ENCODE results near the gene ATP5F1E.

Gene ATP5F1E

DNA sequence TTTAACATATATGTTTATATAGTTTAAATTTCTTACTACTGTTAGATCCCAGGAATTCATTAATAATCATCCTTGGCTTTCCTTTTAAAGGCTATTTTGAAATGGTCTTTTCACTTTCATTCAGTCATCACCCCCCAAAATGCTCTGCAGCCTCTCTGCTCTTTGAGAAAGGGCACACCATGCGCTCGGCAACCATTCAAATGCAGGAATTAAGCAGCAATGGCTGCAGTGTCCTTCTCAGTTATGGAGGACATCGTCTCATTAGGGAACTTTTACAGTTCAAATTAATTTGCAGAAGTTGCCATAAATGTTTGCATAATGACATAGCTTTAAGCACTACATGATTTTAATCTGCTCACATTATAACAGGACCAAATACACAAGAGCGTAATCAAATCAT lies 6.6 kb downstream of the ATP5F1E start:
- TF ChIP-seq SP7 (tag by site-specific recombination; IDR thresholded peaks at IDR 0.05): 0 out of 2 replicates have a peak, but pooled peaks have one; percentile 35
- TF ChIP-seq ZNF223 (tag by site-specific recombination; IDR thresholded peaks at IDR 0.05): no peak
- no peak for TF ChIP-seq ZXDB (tag by site-specific recombination; IDR thresholded peaks at IDR 0.05)
- Histone ChIP-seq H3K4me3 (ENCODE audit: low read depth, low read length) (no peak overlapping the region), H3K27ac (ENCODE audit: extremely low read depth, low read depth, low read length) (no peak overlapping the region), H3K4me1 (ENCODE audit: control insufficient read depth, insufficient read depth, low read length) (0 out of 2 replicates have a peak, but pooled peaks cover 2% of the 10 kb centered on the region), H3K9me3 (ENCODE audit: control insufficient read depth, insufficient read depth, low read depth, low read length) (no peaks in the 10 kb centered on the region), H3K36me3 (ENCODE audit: control insufficient read depth in 2 of 2, insufficient read depth in 1 of 2, low read length in 2 of 2) (peaks cover 7 to 79% of the 10 kb centered on the region in 2 experiments)
- POLR2A ChIA-PET: no interaction called here
- CTCF ChIA-PET: interaction anchor here (0.6 kb wide), 1 partner anchor 62 kb away, joined by 3 read pairs; no protein-coding TSS in a partner anchor

DNA sequence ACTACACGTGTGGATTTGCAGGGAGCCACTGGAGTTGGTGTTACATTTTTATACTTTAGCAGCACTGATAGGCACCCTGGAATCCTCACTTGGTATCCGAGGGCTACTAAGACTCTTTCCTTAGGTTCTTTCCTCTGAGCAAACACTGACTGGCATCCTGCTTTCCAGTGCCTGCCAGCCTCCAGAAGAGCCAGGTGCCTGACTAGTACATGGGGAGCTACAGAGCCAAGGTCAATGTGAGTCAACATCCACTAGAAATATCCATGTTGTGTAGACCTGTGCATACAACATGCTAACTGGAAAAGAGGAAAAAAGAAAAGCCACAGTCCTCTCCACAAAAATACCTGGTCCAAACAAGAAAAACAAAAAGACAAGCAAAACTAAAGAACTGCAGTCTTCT lies 7.0 kb downstream of the ATP5F1E start:
- Histone ChIP-seq H3K4me3 (ENCODE audit: low read depth, low read length) (no peak overlapping the region), H3K27ac (ENCODE audit: extremely low read depth, low read depth, low read length) (no peak overlapping the region), H3K36me3 (ENCODE audit: control insufficient read depth in 2 of 2, insufficient read depth in 1 of 2, low read length in 2 of 2) (peaks cover 7 to 75% of the 10 kb centered on the region in 2 experiments), H3K4me1 (ENCODE audit: control insufficient read depth, insufficient read depth, low read length) (0 out of 2 replicates have a peak, but pooled peaks cover 2% of the 10 kb centered on the region), H3K9me3 (ENCODE audit: control insufficient read depth, insufficient read depth, low read depth, low read length) (no peaks in the 10 kb centered on the region)
- ChIA-PET POLR2A (no interaction called here), CTCF (interaction anchor here (0.6 kb wide), 1 partner anchor 62 kb away, joined by 3 read pairs; no protein-coding TSS in a partner anchor)
- no peak for TF ChIP-seq ZNF366 (tag by site-specific recombination; conservative IDR thresholded peaks at IDR 0.05)
- TF ChIP-seq ZNF677 (tag by site-specific recombination; IDR thresholded peaks at IDR 0.05): no peak
- TF ChIP-seq ZNF211 (tag by site-specific recombination; IDR thresholded peaks at IDR 0.05; ENCODE audit: low read depth): no peak
- TF ChIP-seq, protein P1, sequence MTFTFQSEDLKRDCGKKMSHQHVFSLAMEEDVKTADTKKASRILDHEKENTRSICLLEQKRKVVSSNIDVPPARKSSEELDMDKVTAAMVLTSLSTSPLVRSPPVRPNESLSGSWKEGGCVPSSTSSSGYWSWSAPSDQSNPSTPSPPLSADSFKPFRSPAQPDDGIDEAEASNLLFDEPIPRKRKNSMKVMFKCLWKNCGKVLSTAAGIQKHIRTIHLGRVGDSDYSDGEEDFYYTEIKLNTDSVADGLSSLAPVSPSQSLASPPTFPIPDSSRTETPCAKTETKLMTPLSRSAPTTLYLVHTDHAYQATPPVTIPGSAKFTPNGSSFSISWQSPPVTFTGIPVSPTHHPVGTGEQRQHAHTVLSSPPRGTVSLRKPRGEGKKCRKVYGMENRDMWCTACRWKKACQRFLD (tag by site-specific recombination; IDR thresholded peaks at IDR 0.05): no peak
- no peak for TF ChIP-seq HOXA7 (CRISPR knock-in tag; IDR thresholded peaks at IDR 0.05; ENCODE audit: borderline replicate concordance)

DNA sequence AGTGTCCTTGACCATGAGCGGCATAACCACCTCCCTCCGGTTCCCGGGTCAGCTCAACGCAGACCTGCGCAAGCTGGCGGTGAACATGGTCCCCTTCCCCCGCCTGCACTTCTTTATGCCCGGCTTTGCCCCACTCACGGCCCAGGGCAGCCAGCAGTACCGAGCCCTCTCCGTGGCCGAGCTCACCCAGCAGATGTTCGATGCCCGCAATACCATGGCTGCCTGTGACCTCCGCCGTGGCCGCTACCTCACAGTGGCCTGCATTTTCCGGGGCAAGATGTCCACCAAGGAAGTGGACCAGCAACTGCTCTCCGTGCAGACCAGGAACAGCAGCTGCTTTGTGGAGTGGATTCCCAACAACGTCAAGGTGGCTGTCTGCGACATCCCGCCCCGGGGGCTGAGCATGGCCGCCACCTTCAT lies 8.0 kb downstream of the ATP5F1E start:
- Histone ChIP-seq H3K36me3 (ENCODE audit: control insufficient read depth in 2 of 2, insufficient read depth in 1 of 2, low read length in 2 of 2) (peaks cover 7 to 66% of the 10 kb centered on the region in 2 experiments), H3K9me3 (ENCODE audit: control insufficient read depth, insufficient read depth, low read depth, low read length) (no peaks in the 10 kb centered on the region), H3K4me3 (ENCODE audit: low read depth, low read length) (no peak overlapping the region), H3K4me1 (ENCODE audit: control insufficient read depth, insufficient read depth, low read length) (no peaks in the 10 kb centered on the region), H3K27ac (ENCODE audit: extremely low read depth, low read depth, low read length) (no peak overlapping the region)
- POLR2A ChIA-PET: interaction anchor here (2.0 kb wide), 1 partner anchor 8 kb away, joined by 10 read pairs; the partner anchor contains the start of gene ATP5F1E
- CTCF ChIA-PET: interaction anchor here (0.8 kb wide), 1 partner anchor 98 kb away, joined by 3 read pairs; no protein-coding TSS in a partner anchor
- TF ChIP-seq ZNF610 (tag by site-specific recombination; IDR thresholded peaks at IDR 0.05; ENCODE audit: borderline replicate concordance): no peak
- no peak for TF ChIP-seq ZNF146 (tag by site-specific recombination; IDR thresholded peaks at IDR 0.05)
- TF ChIP-seq OSR2 (tag by site-specific recombination; IDR thresholded peaks at IDR 0.05): no peak
- no peak for TF ChIP-seq ZNF548 (tag by site-specific recombination; IDR thresholded peaks at IDR 0.05)
- TF ChIP-seq ZNF292 (tag by site-specific recombination; IDR thresholded peaks at IDR 0.05; ENCODE audit: borderline replicate concordance, low read depth): no peak
- TF ChIP-seq ZNF202 (tag by site-specific recombination; IDR thresholded peaks at IDR 0.05; ENCODE audit: borderline replicate concordance): no peak
- TF ChIP-seq ZNF529 (tag by site-specific recombination; IDR thresholded peaks at IDR 0.05; ENCODE audit: insufficient replicate concordance): no peak
- TF ChIP-seq, protein P2, sequence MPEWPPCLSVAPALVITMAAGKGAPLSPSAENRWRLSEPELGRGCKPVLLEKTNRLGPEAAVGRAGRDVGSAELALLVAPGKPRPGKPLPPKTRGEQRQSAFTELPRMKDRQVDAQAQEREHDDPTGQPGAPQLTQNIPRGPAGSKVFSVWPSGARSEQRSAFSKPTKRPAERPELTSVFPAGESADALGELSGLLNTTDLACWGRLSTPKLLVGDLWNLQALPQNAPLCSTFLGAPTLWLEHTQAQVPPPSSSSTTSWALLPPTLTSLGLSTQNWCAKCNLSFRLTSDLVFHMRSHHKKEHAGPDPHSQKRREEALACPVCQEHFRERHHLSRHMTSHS (tag by site-specific recombination; IDR thresholded peaks at IDR 0.05): no peak
- TF ChIP-seq, protein P3, sequence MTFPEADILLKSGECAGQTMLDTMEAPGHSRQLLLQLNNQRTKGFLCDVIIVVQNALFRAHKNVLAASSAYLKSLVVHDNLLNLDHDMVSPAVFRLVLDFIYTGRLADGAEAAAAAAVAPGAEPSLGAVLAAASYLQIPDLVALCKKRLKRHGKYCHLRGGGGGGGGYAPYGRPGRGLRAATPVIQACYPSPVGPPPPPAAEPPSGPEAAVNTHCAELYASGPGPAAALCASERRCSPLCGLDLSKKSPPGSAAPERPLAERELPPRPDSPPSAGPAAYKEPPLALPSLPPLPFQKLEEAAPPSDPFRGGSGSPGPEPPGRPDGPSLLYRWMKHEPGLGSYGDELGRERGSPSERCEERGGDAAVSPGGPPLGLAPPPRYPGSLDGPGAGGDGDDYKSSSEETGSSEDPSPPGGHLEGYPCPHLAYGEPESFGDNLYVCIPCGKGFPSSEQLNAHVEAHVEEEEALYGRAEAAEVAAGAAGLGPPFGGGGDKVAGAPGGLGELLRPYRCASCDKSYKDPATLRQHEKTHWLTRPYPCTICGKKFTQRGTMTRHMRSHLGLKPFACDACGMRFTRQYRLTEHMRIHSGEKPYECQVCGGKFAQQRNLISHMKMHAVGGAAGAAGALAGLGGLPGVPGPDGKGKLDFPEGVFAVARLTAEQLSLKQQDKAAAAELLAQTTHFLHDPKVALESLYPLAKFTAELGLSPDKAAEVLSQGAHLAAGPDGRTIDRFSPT (tag by site-specific recombination; IDR thresholded peaks at IDR 0.05): no peak
- TF ChIP-seq, protein P4, sequence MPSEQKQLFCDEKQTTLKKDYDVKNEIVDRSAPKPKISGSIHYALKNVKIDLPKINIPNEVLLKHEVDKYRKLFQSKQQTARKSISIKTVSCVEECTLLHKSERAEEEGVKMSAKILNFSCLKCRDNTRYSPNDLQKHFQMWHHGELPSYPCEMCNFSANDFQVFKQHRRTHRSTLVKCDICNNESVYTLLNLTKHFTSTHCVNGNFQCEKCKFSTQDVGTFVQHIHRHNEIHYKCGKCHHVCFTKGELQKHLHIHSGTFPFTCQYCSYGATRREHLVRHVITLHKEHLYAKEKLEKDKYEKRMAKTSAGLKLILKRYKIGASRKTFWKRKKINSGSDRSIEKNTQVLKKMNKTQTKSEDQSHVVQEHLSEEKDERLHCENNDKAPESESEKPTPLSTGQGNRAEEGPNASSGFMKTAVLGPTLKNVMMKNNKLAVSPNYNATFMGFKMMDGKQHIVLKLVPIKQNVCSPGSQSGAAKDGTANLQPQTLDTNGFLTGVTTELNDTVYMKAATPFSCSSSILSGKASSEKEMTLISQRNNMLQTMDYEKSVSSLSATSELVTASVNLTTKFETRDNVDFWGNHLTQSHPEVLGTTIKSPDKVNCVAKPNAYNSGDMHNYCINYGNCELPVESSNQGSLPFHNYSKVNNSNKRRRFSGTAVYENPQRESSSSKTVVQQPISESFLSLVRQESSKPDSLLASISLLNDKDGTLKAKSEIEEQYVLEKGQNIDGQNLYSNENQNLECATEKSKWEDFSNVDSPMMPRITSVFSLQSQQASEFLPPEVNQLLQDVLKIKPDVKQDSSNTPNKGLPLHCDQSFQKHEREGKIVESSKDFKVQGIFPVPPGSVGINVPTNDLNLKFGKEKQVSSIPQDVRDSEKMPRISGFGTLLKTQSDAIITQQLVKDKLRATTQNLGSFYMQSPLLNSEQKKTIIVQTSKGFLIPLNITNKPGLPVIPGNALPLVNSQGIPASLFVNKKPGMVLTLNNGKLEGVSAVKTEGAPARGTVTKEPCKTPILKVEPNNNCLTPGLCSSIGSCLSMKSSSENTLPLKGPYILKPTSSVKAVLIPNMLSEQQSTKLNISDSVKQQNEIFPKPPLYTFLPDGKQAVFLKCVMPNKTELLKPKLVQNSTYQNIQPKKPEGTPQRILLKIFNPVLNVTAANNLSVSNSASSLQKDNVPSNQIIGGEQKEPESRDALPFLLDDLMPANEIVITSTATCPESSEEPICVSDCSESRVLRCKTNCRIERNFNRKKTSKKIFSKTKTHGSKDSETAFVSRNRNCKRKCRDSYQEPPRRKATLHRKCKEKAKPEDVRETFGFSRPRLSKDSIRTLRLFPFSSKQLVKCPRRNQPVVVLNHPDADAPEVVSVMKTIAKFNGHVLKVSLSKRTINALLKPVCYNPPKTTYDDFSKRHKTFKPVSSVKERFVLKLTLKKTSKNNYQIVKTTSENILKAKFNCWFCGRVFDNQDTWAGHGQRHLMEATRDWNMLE (tag by site-specific recombination; conservative IDR thresholded peaks at IDR 0.05; ENCODE audit: low read depth): no peak
- TF ChIP-seq, protein P5, sequence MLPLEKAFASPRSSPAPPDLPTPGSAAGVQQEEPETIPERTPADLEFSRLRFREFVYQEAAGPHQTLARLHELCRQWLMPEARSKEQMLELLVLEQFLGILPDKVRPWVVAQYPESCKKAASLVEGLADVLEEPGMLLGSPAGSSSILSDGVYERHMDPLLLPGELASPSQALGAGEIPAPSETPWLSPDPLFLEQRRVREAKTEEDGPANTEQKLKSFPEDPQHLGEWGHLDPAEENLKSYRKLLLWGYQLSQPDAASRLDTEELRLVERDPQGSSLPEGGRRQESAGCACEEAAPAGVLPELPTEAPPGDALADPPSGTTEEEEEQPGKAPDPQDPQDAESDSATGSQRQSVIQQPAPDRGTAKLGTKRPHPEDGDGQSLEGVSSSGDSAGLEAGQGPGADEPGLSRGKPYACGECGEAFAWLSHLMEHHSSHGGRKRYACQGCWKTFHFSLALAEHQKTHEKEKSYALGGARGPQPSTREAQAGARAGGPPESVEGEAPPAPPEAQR (tag by site-specific recombination; IDR thresholded peaks at IDR 0.05): no peak
- TF ChIP-seq ZNF324 (tag by site-specific recombination; IDR thresholded peaks at IDR 0.05): no peak
- TF ChIP-seq ZNF433 (tag by site-specific recombination; IDR thresholded peaks at IDR 0.05; ENCODE audit: low read depth): no peak

All from HEK293 (cell line).